Transverse colon (tissue), 4 donors: ENCODE measurements around the gene LCN12.

Experiments used
- EP300 ChIP-seq: sonication (generic); formaldehyde crosslinking; IDR thresholded peaks from one replicate; pipeline ENCODE4 v1.6.1; 2017; ENCODE audit warnings: antibody characterized with exemption, low read depth
- POLR2A ChIP-seq: fragments of 450-650 bp; IDR thresholded peaks from one replicate; pipeline ENCODE4 v1.6.1; 2016; ENCODE audit warnings: antibody characterized with exemption, mild to moderate bottlenecking, moderate library complexity
- POLR2AphosphoS5 ChIP-seq, 3 donors: sonication (generic); formaldehyde crosslinking; IDR thresholded peaks; one replicate each; pipeline ENCODE4 v1.6.1; 2016; ENCODE audit warnings: antibody characterized with exemption in 3 of 3
- TF ChIP-seq, protein P1 (sequence below), 5 experiments: fragments of 200-600 bp in 3 of 5; fragments of 450-650 bp in 2 of 5; sonication (generic) in 3 of 5; IDR thresholded peaks; 1 replicate in 2 of 5; 2 replicates in 3 of 5; pipeline ENCODE4 v1.5.1; 2016 to 2017; ENCODE audit warnings: antibody characterized with exemption in 5 of 5, inconsistent platforms in 3 of 5, mild to moderate bottlenecking in 2 of 5, moderate library complexity in 1 of 5

DNA sequence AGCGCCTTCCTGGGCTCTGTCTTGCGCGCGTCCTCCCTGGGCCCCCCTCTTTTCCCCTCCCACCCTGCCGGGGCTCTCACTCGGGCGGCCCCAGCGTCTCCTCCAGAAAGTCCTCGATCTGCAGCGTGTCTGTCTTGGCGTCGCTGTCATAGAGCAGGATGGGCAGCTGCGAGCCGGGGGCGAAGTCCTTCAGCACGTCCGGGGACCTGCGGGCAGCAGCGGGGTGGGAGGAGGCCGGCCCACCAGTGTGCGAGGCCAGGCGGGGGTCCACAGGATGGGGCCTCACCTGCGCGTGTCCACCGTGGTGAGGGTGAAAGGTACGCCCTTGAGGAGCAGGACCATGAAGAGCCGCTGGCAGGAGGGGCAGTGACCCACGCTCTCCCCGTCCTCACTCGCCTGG lies 43.3 kb downstream of the LCN12 start:
- TF ChIP-seq, protein P1, sequence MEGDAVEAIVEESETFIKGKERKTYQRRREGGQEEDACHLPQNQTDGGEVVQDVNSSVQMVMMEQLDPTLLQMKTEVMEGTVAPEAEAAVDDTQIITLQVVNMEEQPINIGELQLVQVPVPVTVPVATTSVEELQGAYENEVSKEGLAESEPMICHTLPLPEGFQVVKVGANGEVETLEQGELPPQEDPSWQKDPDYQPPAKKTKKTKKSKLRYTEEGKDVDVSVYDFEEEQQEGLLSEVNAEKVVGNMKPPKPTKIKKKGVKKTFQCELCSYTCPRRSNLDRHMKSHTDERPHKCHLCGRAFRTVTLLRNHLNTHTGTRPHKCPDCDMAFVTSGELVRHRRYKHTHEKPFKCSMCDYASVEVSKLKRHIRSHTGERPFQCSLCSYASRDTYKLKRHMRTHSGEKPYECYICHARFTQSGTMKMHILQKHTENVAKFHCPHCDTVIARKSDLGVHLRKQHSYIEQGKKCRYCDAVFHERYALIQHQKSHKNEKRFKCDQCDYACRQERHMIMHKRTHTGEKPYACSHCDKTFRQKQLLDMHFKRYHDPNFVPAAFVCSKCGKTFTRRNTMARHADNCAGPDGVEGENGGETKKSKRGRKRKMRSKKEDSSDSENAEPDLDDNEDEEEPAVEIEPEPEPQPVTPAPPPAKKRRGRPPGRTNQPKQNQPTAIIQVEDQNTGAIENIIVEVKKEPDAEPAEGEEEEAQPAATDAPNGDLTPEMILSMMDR (IDR thresholded peaks at IDR 0.05): no peak
- TF ChIP-seq POLR2AphosphoS5 (IDR thresholded peaks at IDR 0.05): no peak
- TF ChIP-seq EP300: no peak
- TF ChIP-seq POLR2A: no peak
